B cell (primary cell): ENCODE data around the gene HDAC9.

Experiments
- CTCF ChIP-seq: fragments of 200-600 bp; IDR thresholded peaks from one replicate; pipeline ENCODE4 v1.8.0; 2022; ENCODE audit warnings: antibody characterized with exemption, mild to moderate bottlenecking
- EZH2 ChIP-seq: IDR thresholded peaks from 2 replicates; pipeline ENCODE4 v1.6.1; 2012; ENCODE audit warnings: borderline replicate concordance, low read depth, mild to moderate bottlenecking, moderate library complexity, low read length; ENCODE audit not compliant: insufficient read depth, poor library complexity, severe bottlenecking

GRCh38 chr7:18494821-18495408, 634 bp upstream of the HDAC9 start:
- TF ChIP-seq CTCF (no peak), EZH2 (no peak)
